MCF 10A (cell line): Measurements from ENCODE around the gene TRAF5. TPM values are rescaled to one million over a fixed set of nuclear protein-coding genes. Genes with fewer than 3 reads are reported as not detected.
A peak's percentile ranks its signal among the peaks of the same experiment; 100 is the strongest.

ENCODE experiments used
- BruUV-seq: library from RNA; stranded (reverse); fragments of 400-500 nt; replicated peaks from 2 replicates; lab custom pipeline; 2021; lab: Mats Ljungman, UMichigan
- CTCF ChIA-PET: fragments of 300-600 bp; sonication (Branson Sonifier 250); formaldehyde crosslinking; extraction: SDS; loops from one replicate; lab custom pipeline; 2021; ENCODE audit warnings: antibody characterized with exemption, inconsistent platforms; lab: Yijun Ruan, JAX
- POLR2A ChIA-PET: fragments of 300-600, 350-650 bp; sonication (Branson Sonifier 250); formaldehyde crosslinking; extraction: SDS; loops from one replicate; lab custom pipeline; 2020; ENCODE audit warnings: antibody characterized with exemption, inconsistent platforms; lab: Yijun Ruan, JAX
- DNase-seq: peaks from one replicate; pipeline ENCODE4 v3.0.0-alpha.2; 2018; ENCODE audit not compliant: unreplicated experiment
- H3K27ac Mint-ChIP-seq: one replicate; pipeline ENCODE4 v1.8.0; 2022; ENCODE audit warnings: mild to moderate bottlenecking, low read depth, mixed read lengths; ENCODE audit not compliant: unreplicated experiment
- H3K27me3 Mint-ChIP-seq: one replicate; pipeline ENCODE4 v1.8.0; 2022; ENCODE audit warnings: mixed read lengths; ENCODE audit not compliant: insufficient read depth, unreplicated experiment
- H3K36me3 Mint-ChIP-seq: one replicate; pipeline ENCODE4 v1.8.0; 2022; ENCODE audit warnings: mild to moderate bottlenecking, moderate library complexity, mixed read lengths; ENCODE audit not compliant: insufficient read depth, unreplicated experiment
- H3K4me1 Mint-ChIP-seq: one replicate; pipeline ENCODE4 v1.8.0; 2022; ENCODE audit warnings: mixed read lengths; ENCODE audit not compliant: insufficient read depth, unreplicated experiment
- H3K4me3 Mint-ChIP-seq: one replicate; pipeline ENCODE4 v1.8.0; 2022; ENCODE audit warnings: mild to moderate bottlenecking, moderate library complexity, mixed read lengths; ENCODE audit not compliant: unreplicated experiment
- H3K9me3 Mint-ChIP-seq: one replicate; pipeline ENCODE4 v1.8.0; 2022; ENCODE audit warnings: mixed read lengths; ENCODE audit not compliant: unreplicated experiment
- CTCF ChIP-seq: fragments of 200-600 bp; IDR thresholded peaks from one replicate; pipeline ENCODE4 v1.8.0; 2022; ENCODE audit warnings: antibody characterized with exemption, mild to moderate bottlenecking; ENCODE audit not compliant: unreplicated experiment
- intact Hi-C: fragments of 100-400 bp; cut with micrococcal nuclease; formaldehyde crosslinking; loops from 2 replicates; pipeline ENCODE4 v1.14.1; 2022
- total RNA-seq: library from RNA; stranded (reverse); gene quantifications from 2 replicates; pipeline ENCODE4 v1.2.3, GENCODE V29; 2022

TRAF5 gene
- total RNA-seq, 1 experiment from 2014 or later: 16.0 TPM

GRCh38 chr1:211281320-211282022 lies 45.2 kb upstream of the TRAF5 start:
- Mint-ChIP-seq H3K9me3 (no peaks in the 10 kb centered on the region), H3K4me1 (no peaks in the 10 kb centered on the region), H3K36me3 (peaks cover 35% of the 10 kb centered on the region), H3K27ac (no peak overlapping the region), H3K4me3 (no peak overlapping the region), H3K27me3 (no peaks in the 10 kb centered on the region)
- no peak for DNase-seq
- no TSS peak for BruUV-seq
- no peak for TF ChIP-seq CTCF
- intact Hi-C loops: no loop called here
- POLR2A ChIA-PET: interaction anchor here (0.7 to 5.5 kb wide), 8 partner anchors 8 to 21 kb away, joined by 3 to 28 read pairs (median 4); no protein-coding TSS in a partner anchor
- CTCF ChIA-PET: interaction anchor here (0.6 to 1.1 kb wide), 6 partner anchors 12 to 1254 kb away, joined by 3 to 5 read pairs (median 3); no protein-coding TSS in a partner anchor

- Mint-ChIP-seq H3K4me3 (no peak overlapping the region), H3K27ac (no peak overlapping the region), H3K36me3 (peaks cover 41% of the 10 kb centered on the region), H3K4me1 (peaks cover 3% of the 10 kb centered on the region), H3K9me3 (no peaks in the 10 kb centered on the region), H3K27me3 (no peaks in the 10 kb centered on the region)
- no peak for TF ChIP-seq CTCF
- no TSS peak for BruUV-seq
- intact Hi-C loops: no loop called here
- DNase-seq: no peak
- POLR2A ChIA-PET: interaction anchor here (0.8 to 4.5 kb wide), 6 partner anchors 9 to 24 kb away, joined by 3 to 15 read pairs (median 6); no protein-coding TSS in a partner anchor
- CTCF ChIA-PET: interaction anchor here (0.6 to 1.2 kb wide), 5 partner anchors 12 to 1255 kb away, joined by 3 to 4 read pairs (median 3); no protein-coding TSS in a partner anchor
These were observed 44.6 kb upstream of the TRAF5 start for GRCh38 chr1:211282023-211282373.

- TF ChIP-seq CTCF: no peak
- peaks cover 67% of the 10 kb centered on the region for H3K36me3 Mint-ChIP-seq
- ChIA-PET CTCF (interaction anchor here (0.9 to 1.6 kb wide), 6 partner anchors 27 to 633 kb away, joined by 3 to 6 read pairs (median 4); no protein-coding TSS in a partner anchor), POLR2A (interaction anchor here (0.5 to 4.5 kb wide), 8 partner anchors 9 to 1003 kb away, joined by 3 to 15 read pairs (median 4); no protein-coding TSS in a partner anchor)
- no TSS peak for BruUV-seq
- H3K4me3 Mint-ChIP-seq: no peak overlapping the region
- no peaks in the 10 kb centered on the region for H3K27me3 Mint-ChIP-seq
- H3K4me1 Mint-ChIP-seq: peaks cover 7% of the 10 kb centered on the region
- peak overlapping the region; percentile 1 for H3K27ac Mint-ChIP-seq
- no peaks in the 10 kb centered on the region for H3K9me3 Mint-ChIP-seq
- intact Hi-C loops: no loop called here
- DNase-seq: no peak
These were observed 41.4 kb upstream of the TRAF5 start for GRCh38 chr1:211285196-211285595.

- CTCF ChIA-PET: interaction anchor here (0.9 kb wide), 2 partner anchors 9 to 10 kb away, joined by 3 read pairs; no protein-coding TSS in a partner anchor
- Mint-ChIP-seq H3K27me3 (no peaks in the 10 kb centered on the region), H3K9me3 (no peaks in the 10 kb centered on the region), H3K4me3 (no peak overlapping the region), H3K36me3 (peaks cover 87% of the 10 kb centered on the region), H3K4me1 (peaks cover 7% of the 10 kb centered on the region), H3K27ac (no peak overlapping the region)
- no TSS peak for BruUV-seq
- DNase-seq: no peak
- POLR2A ChIA-PET: interaction anchor here (0.5 to 0.8 kb wide), 2 partner anchors 29 to 366 kb away, joined by 3 to 5 read pairs; no protein-coding TSS in a partner anchor
- no peak for TF ChIP-seq CTCF
- intact Hi-C loops: no loop called here
These were observed 39.4 kb upstream of the TRAF5 start for GRCh38 chr1:211287218-211287617.
